Medulla oblongata (tissue), 1 donor: Measurements from ENCODE around the gene MFAP2.
A peak's percentile ranks its signal among the peaks of the same experiment; 100 is the strongest.

ENCODE experiments used
- DNase-seq: peaks from one replicate; pipeline ENCODE4 v3.0.0-alpha.2; 2015; ENCODE audit errors: extremely low spot score

MFAP2 gene

GRCh38 chr1:17007121-17007520, 26.7 kb upstream of the MFAP2 start:
- DNase-seq = no peak

GRCh38 chr1:17005365-17005740, 24.9 kb upstream of the MFAP2 start:
- no peak for DNase-seq

GRCh38 chr1:17004466-17005364, 24.3 kb upstream of the MFAP2 start:
- no peak for DNase-seq

DNA sequence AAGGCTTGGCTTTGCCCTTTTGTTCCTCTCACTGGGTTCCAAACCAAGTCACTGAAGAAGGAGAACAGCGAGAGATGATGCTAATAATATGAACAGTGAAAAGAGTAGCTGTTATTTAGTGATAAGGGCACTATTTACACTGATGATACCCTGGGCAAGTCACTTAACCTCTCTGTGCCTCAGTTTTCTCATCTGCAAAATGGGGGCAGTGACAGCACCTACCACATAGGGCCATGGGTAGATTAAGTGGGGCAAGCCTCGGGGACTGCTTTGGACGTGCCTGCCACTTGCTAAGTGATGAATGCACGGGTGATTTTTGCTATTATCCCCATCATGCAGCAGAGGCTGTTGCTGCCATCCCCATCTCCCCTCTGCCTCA, 22.1 kb upstream of the MFAP2 start:
- no peak for DNase-seq

DNA sequence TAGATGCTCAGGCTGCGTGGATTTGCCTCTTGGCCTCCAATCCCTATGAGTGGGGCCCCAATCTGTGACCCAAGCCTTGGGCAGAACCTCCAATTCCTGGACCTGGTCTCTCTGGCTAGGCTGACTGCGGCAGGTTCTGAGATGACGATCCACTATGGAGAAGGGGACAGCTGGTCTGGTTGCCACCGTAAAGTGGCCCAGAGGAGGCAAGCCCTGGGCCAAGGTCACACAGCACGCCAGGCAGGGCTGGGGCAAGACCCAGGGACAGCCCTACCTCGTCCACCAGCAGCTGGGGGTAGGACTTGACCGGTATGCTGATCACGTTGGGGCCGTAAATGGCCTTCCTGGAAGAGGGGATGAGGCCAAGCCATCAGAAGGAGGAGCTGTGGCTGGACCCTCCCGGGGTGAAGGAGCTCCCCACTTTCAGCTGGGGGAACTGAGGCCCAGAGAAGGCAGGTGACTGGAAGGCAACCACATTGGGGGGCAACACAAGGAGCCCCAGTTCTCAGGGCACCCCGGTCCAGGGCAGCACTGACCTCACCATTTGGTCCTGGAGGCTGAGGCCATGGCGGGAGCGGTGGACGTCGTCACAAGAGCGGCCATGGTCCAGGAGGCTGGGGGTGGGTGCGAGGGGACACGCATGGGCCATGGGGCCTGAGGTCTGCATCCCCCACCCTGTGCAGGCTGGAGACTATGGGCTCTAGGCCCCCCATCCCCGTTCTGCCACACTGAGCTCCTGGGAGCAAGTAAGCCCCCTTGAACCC, 21.5 kb upstream of the MFAP2 start:
- DNase-seq = no peak

DNA sequence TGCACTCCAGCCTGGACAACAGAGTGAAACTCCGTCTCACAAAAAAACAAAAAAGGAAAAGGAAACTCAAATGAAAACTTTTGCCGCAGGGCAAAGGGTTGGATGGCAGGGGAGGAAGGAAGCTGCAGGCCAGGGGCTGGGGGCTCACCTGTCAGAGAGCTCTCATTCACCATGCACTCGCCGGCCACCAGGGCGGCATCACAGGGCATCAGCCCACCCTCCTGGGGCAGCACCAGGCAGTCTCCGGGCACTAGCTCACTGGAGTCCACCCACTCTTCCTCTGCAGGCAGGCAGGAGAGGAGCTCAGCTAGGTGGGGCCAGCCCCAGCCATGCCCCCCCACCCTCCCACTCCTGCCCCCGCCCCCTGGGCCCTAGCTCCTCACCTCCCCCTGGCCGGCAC, 19.4 kb upstream of the MFAP2 start:
- DNase-seq = no peak

GRCh38 chr1:16998589-16998988, 18.2 kb upstream of the MFAP2 start:
- DNase-seq = no peak

- no peak for DNase-seq
These were observed 16.4 kb upstream of the MFAP2 start for GRCh38 chr1:16996845-16997244.

- no peak for DNase-seq
These were observed 13.2 kb upstream of the MFAP2 start for GRCh38 chr1:16993521-16994038.

DNA sequence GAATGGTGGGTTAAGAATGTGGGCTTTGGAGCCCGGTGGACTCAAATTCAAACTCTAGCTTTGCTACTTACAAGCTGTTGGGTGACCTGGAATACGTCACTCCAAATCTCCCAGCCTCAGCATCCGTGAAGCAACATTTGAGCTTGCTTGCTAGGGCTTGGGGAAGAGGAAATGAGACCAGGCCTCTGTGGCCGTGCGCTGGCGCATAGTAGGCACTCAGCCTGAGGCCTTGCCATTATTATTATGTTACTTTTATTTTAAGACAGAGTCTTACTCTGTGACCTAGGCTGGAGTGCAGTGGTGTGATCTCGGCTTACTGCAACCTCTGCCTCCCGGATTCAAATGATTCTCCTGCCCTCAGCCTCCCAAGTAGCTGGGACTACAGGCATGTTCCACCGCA, 12.3 kb upstream of the MFAP2 start:
- DNase-seq = no peak

DNA sequence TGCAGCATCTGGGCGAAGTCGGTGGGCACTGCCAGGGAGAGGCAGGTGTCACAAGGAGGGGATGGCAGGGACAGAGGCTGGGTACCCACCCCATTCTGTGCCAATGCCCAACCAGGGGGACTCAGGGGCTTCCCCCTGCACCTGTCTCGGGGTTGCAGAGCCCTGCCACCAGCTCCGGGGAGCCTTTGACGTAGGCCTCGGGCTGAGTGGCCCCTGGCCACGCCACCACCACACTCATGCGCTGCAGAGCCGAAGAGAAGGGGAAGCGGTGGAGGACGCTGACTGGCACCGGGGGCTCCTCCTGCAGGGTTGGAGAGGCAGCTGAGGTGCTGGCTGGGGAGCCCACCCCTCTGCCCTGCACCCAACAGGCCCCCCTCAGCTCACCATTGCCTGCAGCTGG, 11.7 kb upstream of the MFAP2 start:
- DNase-seq = no peak

DNA sequence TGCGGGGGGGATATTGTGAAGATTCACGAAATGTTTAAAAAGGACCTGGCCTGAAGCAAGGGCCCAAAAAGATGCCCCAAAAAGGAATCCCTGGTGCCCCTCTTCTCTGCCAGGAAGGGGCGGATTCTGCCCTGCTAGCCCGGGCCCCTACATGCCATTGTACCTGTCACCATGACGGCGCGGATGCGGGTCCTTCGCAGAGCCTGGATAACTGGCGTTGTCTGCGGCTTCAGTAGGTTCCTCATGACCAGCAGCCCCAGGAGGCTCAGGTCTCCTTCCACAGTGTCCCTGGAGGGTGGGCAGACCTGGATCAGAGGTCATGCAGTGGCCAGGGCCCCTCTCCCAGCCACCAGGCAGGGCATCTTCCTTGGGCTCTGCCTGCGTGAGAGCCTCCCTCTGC, 11.2 kb upstream of the MFAP2 start:
- no peak for DNase-seq

GRCh38 chr1:16989676-16990391, 9.4 kb upstream of the MFAP2 start:
- DNase-seq = no peak

DNA sequence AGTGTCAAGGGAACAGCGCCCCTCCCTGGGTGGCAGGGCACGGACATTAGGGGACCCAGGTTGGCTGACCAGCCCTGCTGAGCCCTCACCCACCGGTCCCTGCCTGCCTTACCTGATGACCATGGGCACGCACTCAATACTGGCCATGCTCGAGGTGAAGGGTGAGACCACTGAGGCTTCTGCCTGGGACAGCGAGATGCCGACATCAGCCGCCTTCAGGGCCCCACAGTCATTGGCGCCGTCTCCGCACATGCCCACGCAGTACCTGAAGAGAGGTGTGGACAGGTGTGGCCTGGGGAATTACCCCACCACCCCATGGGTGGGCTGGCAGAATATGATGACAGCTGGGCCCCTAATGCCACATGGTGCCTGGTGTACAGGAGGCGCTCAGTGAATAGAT, 7.8 kb upstream of the MFAP2 start:
- no peak for DNase-seq

- no peak for DNase-seq
These were observed 6.5 kb upstream of the MFAP2 start for GRCh38 chr1:16986962-16987361.

- no peak for DNase-seq
These were observed 6.1 kb upstream of the MFAP2 start for GRCh38 chr1:16986560-16986959.

- DNase-seq = no peak
These were observed 5.7 kb upstream of the MFAP2 start for GRCh38 chr1:16986113-16986512.

DNA sequence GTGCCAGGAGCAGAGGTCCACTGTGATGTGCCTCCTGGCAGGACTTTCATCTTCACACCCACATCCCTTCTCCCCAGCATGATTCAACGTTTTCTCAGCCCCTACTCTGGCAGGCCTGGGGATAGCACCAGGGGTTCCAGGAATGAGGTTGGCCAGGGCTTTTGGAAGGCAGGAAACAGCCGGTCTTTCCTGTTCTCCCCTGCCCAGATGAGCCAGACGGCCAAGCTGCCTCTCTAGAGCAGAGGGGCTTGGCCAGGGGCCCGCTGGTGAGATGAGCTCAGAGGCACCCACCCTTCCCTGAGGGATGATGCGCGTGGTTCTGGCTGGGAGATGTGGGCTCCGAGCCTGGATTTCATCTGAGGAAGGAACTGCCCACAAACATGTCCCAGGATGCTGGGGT, 4.3 kb upstream of the MFAP2 start:
- DNase-seq = peak; percentile 6

DNA sequence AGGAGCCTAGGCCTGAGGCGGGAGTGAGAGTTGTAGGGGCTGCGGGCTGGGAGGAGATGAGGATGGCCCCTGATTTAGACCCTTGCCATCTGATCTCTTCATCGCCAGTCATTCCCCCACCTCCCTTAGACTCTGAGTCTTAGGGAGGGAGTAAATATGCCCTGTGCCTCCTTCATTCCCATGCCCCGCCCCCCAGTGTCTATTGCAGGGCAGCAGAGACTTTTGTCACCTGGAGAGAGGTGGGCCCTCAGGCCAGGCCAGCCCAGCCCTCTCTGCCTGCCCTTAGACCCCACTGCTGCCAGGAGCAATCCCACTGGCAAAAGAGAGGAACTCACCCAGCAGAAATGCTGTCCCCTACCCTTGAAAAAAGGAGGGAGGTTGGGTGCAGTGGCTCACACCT, 3.2 kb upstream of the MFAP2 start:
- no peak for DNase-seq

GRCh38 chr1:16982902-16983301, 2.5 kb upstream of the MFAP2 start:
- DNase-seq = no peak

DNA sequence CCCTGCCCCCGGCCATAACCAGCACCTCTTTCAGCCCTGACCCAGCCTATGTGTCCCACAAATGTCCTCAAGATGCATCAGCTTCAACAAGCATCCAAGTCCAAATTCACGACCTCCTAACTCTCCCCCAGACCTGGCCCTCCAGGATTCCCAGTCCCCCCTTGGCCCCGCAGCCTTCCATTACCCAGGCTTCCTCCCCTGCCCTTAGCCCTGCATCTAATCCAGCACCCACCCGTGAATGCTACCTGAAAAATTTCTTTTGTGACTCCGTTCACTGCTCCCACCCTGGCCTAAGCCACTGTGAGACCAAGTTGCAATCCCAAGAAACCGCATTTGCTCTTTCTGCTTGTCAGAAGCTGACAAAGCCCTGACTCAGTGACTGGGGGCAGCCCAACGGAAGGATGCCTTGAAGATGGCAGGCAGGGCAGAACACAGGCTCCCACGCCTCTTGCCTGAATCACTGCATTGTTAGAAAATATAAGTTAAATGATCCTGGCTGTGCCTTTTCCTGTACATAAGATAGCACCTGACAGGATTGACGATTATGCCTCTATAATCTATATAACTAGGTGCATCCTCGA, 939 bp upstream of the MFAP2 start:
- DNase-seq = no peak
